DND-41 (cell line): ENCODE measurements around the gene SEMA4B.

Source experiments
- ATAC-seq: fragments of 200-7000 bp; cut with Tn5 transposase; 3 replicates; pipeline ENCODE4 v1.9.1; 2021; ENCODE audit warnings: low read depth; ENCODE audit not compliant: insufficient read depth
- DNase-seq: peaks from one replicate; pipeline ENCODE4 v3.0.0-alpha.2; 2020
- H2AFZ ChIP-seq: 2 replicates; pipeline ENCODE4 v1.6.0; 2012; ENCODE audit warnings: low read depth, low read length
- H3K27ac ChIP-seq: 2 replicates; pipeline ENCODE4 v1.5.1; 2012; ENCODE audit warnings: low read length, inconsistent platforms
- H3K27me3 ChIP-seq: fragments of 200-600 bp; sonication (generic); 2 replicates; pipeline ENCODE4 v1.6.0; 2012; ENCODE audit warnings: low read length, mild to moderate bottlenecking, inconsistent platforms; ENCODE audit not compliant: insufficient read depth, poor library complexity
- H3K36me3 ChIP-seq: 2 replicates; pipeline ENCODE4 v1.5.1; 2012; ENCODE audit warnings: low read length, inconsistent platforms; ENCODE audit not compliant: insufficient read depth
- H3K4me1 ChIP-seq: 2 replicates; pipeline ENCODE4 v1.5.1; 2012; ENCODE audit warnings: mild to moderate bottlenecking, low read length; ENCODE audit not compliant: insufficient read depth
- H3K4me2 ChIP-seq: 2 replicates; pipeline ENCODE4 v1.6.0; 2012; ENCODE audit warnings: mild to moderate bottlenecking, moderate library complexity, low read length, inconsistent platforms; ENCODE audit not compliant: insufficient read depth
- H3K4me3 ChIP-seq, 2 experiments: fragments of 200-600 bp in 1 of 2; shearing (Covaris generic) in 1 of 2; 2 replicates each; pipeline ENCODE4 v1.5.1; 2012 to 2016; ENCODE audit warnings: inconsistent platforms in 2 of 2, low read length in 2 of 2, mild to moderate bottlenecking in 2 of 2, low read depth in 1 of 2, moderate library complexity in 1 of 2
- H3K79me2 ChIP-seq: 2 replicates; pipeline ENCODE4 v1.6.0; 2012; ENCODE audit warnings: low read length, inconsistent platforms; ENCODE audit not compliant: insufficient read depth
- H3K9ac ChIP-seq: 2 replicates; pipeline ENCODE4 v1.6.0; 2012; ENCODE audit warnings: low read depth, mild to moderate bottlenecking, inconsistent platforms, low read length, moderate library complexity
- H3K9me3 ChIP-seq: 2 replicates; pipeline ENCODE4 v1.5.1; 2012; ENCODE audit warnings: low read length, moderate library complexity, mild to moderate bottlenecking, inconsistent platforms; ENCODE audit not compliant: insufficient read depth, severe bottlenecking
- H4K20me1 ChIP-seq: 2 replicates; pipeline ENCODE4 v1.6.0; 2012; ENCODE audit warnings: low read length; ENCODE audit not compliant: insufficient read depth
- EZH2 ChIP-seq: IDR thresholded peaks from 3 replicates; pipeline ENCODE4 v1.6.1; 2012; ENCODE audit warnings: borderline replicate concordance, low read depth, mild to moderate bottlenecking, moderate library complexity, low read length, inconsistent platforms; ENCODE audit not compliant: severe bottlenecking
- TF ChIP-seq, protein P1 (sequence below): IDR thresholded peaks from 2 replicates; pipeline ENCODE4 v1.5.1; 2012; ENCODE audit warnings: borderline replicate concordance, low read length, moderate library complexity, mild to moderate bottlenecking; ENCODE audit not compliant: poor library complexity, severe bottlenecking; ENCODE audit errors: extremely low read depth

Gene SEMA4B

DNA sequence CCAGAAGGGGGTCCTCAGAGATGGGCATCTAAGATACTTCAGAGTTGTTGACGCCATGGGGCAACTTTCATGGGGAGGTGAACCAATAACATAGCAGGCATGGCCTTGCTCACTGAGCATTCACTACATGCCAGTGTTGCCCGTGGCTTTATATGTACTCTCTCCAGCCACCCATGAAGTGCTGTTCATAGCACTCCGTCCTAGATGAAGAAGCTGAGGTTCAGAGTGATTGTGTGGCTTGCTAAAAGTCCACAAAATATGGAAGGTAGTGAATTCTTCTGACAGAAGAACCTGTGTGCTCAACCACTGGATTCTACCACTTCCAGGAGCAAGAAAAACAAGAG lies 9.8 kb upstream of the SEMA4B start:
- Histone ChIP-seq H3K4me2 (no peak overlapping the region), H2AFZ (no peak overlapping the region), H3K79me2 (no peaks in the 10 kb centered on the region), H4K20me1 (no peaks in the 10 kb centered on the region), H3K36me3 (no peaks in the 10 kb centered on the region), H3K4me3 (no peak overlapping the region), H3K27ac (no peak overlapping the region), H3K4me1 (peaks cover 12% of the 10 kb centered on the region), H3K9me3 (no peaks in the 10 kb centered on the region), H3K27me3 (no peaks in the 10 kb centered on the region), H3K9ac (no peak overlapping the region)
- ATAC-seq (no peak), DNase-seq (no peak)
- TF ChIP-seq EZH2 = no peak
- TF ChIP-seq, protein P1, sequence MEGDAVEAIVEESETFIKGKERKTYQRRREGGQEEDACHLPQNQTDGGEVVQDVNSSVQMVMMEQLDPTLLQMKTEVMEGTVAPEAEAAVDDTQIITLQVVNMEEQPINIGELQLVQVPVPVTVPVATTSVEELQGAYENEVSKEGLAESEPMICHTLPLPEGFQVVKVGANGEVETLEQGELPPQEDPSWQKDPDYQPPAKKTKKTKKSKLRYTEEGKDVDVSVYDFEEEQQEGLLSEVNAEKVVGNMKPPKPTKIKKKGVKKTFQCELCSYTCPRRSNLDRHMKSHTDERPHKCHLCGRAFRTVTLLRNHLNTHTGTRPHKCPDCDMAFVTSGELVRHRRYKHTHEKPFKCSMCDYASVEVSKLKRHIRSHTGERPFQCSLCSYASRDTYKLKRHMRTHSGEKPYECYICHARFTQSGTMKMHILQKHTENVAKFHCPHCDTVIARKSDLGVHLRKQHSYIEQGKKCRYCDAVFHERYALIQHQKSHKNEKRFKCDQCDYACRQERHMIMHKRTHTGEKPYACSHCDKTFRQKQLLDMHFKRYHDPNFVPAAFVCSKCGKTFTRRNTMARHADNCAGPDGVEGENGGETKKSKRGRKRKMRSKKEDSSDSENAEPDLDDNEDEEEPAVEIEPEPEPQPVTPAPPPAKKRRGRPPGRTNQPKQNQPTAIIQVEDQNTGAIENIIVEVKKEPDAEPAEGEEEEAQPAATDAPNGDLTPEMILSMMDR = no peak

DNA sequence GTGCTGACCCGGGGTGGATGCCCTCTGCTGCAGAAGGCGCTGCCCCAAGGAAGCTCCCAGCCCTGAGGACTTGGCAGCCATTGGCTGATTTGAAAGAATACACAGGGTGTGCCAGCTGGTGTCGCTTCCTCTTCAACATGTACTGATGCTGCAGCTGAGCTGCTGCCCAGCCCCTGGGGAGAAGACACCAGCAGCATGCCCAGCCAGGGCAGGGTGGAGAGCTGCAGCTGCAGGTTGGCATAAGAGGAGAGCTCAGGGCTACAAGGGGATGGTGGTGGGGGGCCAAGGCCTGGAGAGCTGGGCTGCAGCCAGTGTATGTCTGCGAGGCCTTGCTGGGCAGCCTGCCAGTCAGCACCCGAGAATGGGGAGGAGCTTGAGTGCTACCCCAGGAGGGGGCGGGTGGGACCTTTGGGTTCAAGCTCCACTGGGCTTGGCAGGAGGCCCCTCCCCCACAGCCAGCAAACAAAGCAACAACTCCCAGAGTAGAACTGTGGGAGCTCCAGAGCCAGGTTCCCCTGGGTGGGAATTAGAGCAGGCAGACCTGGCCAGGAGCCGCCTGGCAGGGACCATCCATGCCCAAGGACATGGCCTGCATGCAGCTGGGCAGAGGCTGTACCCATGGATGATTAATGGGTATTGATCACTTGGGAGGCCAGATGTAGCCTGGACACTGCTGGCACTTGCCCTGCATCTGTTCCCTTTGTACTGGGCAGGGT lies 9.2 kb upstream of the SEMA4B start:
- Histone ChIP-seq H3K9ac (no peak overlapping the region), H3K9me3 (no peaks in the 10 kb centered on the region), H3K27me3 (no peaks in the 10 kb centered on the region), H3K4me2 (no peak overlapping the region), H3K79me2 (no peaks in the 10 kb centered on the region), H3K27ac (no peak overlapping the region), H3K4me1 (peaks cover 12% of the 10 kb centered on the region), H3K36me3 (no peaks in the 10 kb centered on the region), H3K4me3 (no peak overlapping the region), H2AFZ (no peak overlapping the region), H4K20me1 (no peaks in the 10 kb centered on the region)
- DNase-seq = peak; percentile 48
- ATAC-seq = peak; percentile 72
- TF ChIP-seq, protein P1 = no peak
- no peak for TF ChIP-seq EZH2

DNA sequence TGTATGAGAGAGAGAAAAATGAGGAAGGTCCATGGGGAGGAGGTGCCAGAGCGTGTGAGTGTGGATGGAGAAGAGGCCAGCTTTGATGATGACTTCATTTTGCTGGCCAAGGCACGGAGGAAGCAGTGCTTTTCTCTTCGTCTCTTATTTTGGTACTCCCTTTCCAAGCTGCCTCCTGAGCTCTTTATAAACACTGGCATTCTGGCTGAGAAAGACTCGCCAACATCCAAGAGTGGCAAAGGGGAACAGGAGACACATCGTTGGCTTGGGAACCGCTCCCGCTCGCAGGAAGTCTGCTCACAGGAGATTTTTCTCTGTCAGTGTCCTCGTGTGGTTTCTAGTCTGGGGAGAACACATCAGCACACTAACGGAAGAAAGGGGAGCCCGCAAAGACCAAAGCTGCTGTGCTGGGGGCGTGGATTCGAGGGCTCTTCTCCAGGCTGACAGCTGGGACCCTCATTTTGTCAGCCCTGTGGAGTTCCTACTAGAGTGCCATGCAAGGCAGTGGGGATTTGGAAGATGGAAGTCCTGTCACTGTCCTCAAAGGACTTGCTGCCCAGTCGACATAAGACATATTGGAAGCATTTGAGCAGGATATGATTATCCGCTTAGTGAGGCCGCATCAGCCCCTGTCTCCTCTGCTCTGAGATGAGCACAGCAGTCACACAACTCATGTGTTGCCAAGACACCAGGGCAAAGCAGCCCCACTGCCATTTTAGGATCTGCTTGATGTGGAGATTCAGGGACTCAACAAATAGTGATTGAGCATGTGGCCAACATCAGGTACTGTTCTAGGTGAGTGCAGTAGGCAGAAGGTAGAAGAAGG lies 8.0 kb upstream of the SEMA4B start:
- H3K79me2 ChIP-seq = no peaks in the 10 kb centered on the region
- H3K27me3 ChIP-seq = no peaks in the 10 kb centered on the region
- H2AFZ ChIP-seq = no peak overlapping the region
- H3K4me3 ChIP-seq = no peak overlapping the region
- no peaks in the 10 kb centered on the region for H4K20me1 ChIP-seq
- H3K4me2 ChIP-seq = no peak overlapping the region
- ATAC-seq = peak; percentile 61
- no peak overlapping the region for H3K9ac ChIP-seq
- no peaks in the 10 kb centered on the region for H3K9me3 ChIP-seq
- TF ChIP-seq, protein P1 = no peak
- TF ChIP-seq EZH2 = no peak
- DNase-seq = peak; percentile 22
- H3K4me1 ChIP-seq = peaks cover 12% of the 10 kb centered on the region
- no peak overlapping the region for H3K27ac ChIP-seq
- H3K36me3 ChIP-seq = no peaks in the 10 kb centered on the region
